Epithelial cell of proximal tubule (primary cell): ENCODE data around the gene PDE7B. TPM values are rescaled to one million over a fixed set of nuclear protein-coding genes. Genes with fewer than 3 reads are reported as not detected.

Experiments
- DNase-seq: peaks from one replicate; pipeline ENCODE4 v3.0.0-alpha.2; 2011; ENCODE audit warnings: low read depth
- H3K4me3 ChIP-seq: 2 replicates; pipeline ENCODE4 v1.5.1; 2011; ENCODE audit warnings: low read depth, mild to moderate bottlenecking, low read length
- total RNA-seq: library from RNA; depleted of rRNA; stranded (reverse); fragments of >200 nt; gene quantifications from 2 replicates; pipeline ENCODE4 v1.2.3, GENCODE V29; 2015
- TF ChIP-seq, protein P1 (sequence below): conservative IDR thresholded peaks from 2 replicates; pipeline ENCODE4 v1.5.1; 2012; ENCODE audit warnings: low read depth, mild to moderate bottlenecking, low read length

The PDE7B gene
- total RNA-seq, 1 donor from 2014 or later, result 2.4 TPM

DNA sequence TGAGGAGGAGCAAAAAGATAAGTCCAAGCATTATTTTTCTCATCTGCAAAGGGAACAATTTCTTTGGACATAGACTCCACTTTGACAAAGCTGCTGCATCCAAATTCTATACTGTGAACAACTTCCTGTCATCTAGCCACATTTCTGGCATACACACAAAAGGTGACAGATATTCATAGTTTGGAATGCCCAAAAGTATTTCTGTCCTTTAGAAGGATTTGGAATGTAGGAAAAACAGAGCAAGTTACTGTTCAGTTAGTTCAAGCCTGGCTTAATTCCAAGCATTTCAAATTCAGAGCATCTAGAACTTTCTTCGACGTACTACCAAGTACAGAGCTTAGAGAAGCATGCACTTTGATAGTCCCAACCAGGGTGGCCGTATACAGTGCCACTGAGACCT lies 134.0 kb downstream of the PDE7B start:
- TF ChIP-seq, protein P1, sequence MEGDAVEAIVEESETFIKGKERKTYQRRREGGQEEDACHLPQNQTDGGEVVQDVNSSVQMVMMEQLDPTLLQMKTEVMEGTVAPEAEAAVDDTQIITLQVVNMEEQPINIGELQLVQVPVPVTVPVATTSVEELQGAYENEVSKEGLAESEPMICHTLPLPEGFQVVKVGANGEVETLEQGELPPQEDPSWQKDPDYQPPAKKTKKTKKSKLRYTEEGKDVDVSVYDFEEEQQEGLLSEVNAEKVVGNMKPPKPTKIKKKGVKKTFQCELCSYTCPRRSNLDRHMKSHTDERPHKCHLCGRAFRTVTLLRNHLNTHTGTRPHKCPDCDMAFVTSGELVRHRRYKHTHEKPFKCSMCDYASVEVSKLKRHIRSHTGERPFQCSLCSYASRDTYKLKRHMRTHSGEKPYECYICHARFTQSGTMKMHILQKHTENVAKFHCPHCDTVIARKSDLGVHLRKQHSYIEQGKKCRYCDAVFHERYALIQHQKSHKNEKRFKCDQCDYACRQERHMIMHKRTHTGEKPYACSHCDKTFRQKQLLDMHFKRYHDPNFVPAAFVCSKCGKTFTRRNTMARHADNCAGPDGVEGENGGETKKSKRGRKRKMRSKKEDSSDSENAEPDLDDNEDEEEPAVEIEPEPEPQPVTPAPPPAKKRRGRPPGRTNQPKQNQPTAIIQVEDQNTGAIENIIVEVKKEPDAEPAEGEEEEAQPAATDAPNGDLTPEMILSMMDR, result no peak
- no peak overlapping the region for H3K4me3 ChIP-seq
- no peak for DNase-seq

- TF ChIP-seq, protein P1, result no peak
- DNase-seq, result no peak
- no peak overlapping the region for H3K4me3 ChIP-seq
Observed at GRCh38 chr6:135987226-135987625, 135.7 kb downstream of the PDE7B start.

GRCh38 chr6:135990439-135990838 lies 138.9 kb downstream of the PDE7B start:
- no peak overlapping the region for H3K4me3 ChIP-seq
- no peak for DNase-seq
- TF ChIP-seq, protein P1, result no peak

DNA sequence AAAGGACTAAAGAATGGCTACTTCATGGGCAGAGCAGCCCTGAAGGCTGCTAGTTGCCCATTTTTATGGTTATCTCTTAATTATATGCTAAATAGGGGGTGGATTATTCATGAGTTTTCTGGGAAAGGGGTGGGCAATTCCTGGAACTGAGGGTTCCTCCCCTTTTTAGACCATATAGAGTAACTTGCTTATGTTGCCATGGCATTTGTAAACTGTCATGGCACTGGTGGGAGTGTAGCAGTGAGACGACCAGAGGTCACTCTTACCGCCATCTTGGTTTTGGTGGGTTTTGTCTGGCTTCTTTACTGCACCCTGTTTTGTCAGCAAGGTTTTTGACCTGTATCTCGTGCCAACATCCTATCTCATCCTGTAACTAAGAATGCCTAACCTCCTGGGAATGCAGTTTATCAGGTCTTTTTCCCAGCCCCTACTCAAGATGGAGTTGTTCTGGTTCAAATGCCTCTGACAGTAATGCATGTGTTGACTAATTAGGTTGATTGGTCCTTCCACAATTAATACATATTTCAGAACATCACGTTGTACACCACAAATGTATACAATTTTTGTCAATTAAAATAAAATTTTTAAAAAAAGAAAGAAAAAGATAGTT lies 139.5 kb downstream of the PDE7B start:
- TF ChIP-seq, protein P1, result no peak
- no peak for DNase-seq
- H3K4me3 ChIP-seq, result no peak overlapping the region

DNA sequence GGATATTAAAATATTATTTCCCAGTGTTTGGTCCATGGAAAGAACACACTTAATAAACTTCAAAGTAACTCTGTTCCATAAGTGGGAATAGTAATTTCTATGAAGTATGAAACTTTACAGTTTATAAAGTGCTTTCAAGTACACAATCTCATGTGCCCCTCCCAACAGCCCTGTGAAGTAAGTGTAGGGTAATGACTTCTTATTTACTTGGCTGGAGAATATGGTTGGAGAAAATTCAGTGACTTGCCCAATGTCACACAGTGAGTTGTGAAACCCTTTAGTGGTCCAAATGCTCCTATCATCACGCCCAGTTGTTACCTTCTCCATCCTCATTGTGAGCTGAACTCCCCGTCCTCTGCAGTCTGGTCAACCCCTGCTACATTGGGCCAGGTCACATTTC lies 141.2 kb downstream of the PDE7B start:
- TF ChIP-seq, protein P1, result no peak
- H3K4me3 ChIP-seq, result no peak overlapping the region
- no peak for DNase-seq

DNA sequence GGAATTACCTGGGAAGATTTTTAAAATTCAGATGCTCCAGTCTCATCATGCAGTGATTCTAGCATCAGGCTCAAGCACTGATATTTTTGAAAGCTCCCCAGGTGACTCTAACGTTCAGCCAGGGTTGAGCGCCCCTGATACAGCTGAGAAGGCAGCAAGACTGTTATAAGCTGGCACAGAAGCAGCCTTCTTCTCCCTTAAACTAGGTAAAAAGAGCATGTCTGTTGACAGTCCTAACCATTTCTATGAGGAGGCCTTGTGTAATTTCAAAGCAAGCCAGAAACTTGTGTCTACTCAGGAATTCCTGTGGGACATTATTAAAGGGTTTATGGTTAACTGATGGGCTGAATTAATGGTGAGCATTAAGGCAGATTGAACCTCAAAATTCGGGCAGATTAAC lies 141.9 kb downstream of the PDE7B start:
- no peak overlapping the region for H3K4me3 ChIP-seq
- DNase-seq, result peak; percentile 31

More for the DNA sequence above, 141.9 kb downstream of the PDE7B start:
- TF ChIP-seq, protein P1, result no peak
